ENCODE data around the gene NDRG4.

Gene NDRG4

GRCh38 chr16:58493756-58494431 is 6.0 kb upstream of the NDRG4 start:
- no peak overlapping the region for H3K18ac ChIP-seq (ENCODE audit: low read length)
- no peaks in the 10 kb centered on the region for H3K27me3 ChIP-seq (ENCODE audit: insufficient read depth, low read length, poor library complexity)
- H4K8ac ChIP-seq (ENCODE audit: low read depth, low read length) = no peak overlapping the region
- no peak for DNase-seq
- H3K56ac ChIP-seq (ENCODE audit: low read length) = no peak overlapping the region
- H3K27ac ChIP-seq (ENCODE audit: low read depth, low read length) = no peak overlapping the region
- no peak overlapping the region for H4K5ac ChIP-seq (ENCODE audit: low read length)
- H3K4ac ChIP-seq (ENCODE audit: low read depth, low read length) = no peak overlapping the region
- no peak overlapping the region for H3K4me2 ChIP-seq (ENCODE audit: low read length)
- H3K4me3 ChIP-seq (ENCODE audit: low read length) = no peak overlapping the region
- H3K23ac ChIP-seq (ENCODE audit: low read length) = no peak overlapping the region
- no peak overlapping the region for H2BK120ac ChIP-seq (ENCODE audit: low read depth, low read length)
- H3K9ac ChIP-seq (ENCODE audit: low read length) = no peak overlapping the region
- no CpG with 5 or more reads among the region's 20 CpGs for WGBS (ENCODE audit: extremely low coverage, insufficient coverage, low lambda C conversion rate)
- no peaks in the 10 kb centered on the region for H3K79me1 ChIP-seq (ENCODE audit: low read length)
- H2AK5ac ChIP-seq (ENCODE audit: low read length) = no peak overlapping the region
- H3K36me3 ChIP-seq (ENCODE audit: control insufficient read depth, insufficient read depth, low read length) = no peaks in the 10 kb centered on the region
- H3K79me2 ChIP-seq (ENCODE audit: control insufficient read depth, insufficient read depth, low read length) = no peaks in the 10 kb centered on the region
- H2BK15ac ChIP-seq (replicated peaks; ENCODE audit: low read depth) = no peak overlapping the region
- no peaks in the 10 kb centered on the region for H3K4me1 ChIP-seq (ENCODE audit: control insufficient read depth, low read depth, low read length)
- no peak overlapping the region for H2BK5ac ChIP-seq (ENCODE audit: low read length)

GRCh38 chr16:58494981-58495520 is 4.9 kb upstream of the NDRG4 start:
- Histone ChIP-seq H3K9ac (ENCODE audit: low read length) (no peak overlapping the region), H3K79me1 (ENCODE audit: low read length) (no peaks in the 10 kb centered on the region), H4K8ac (ENCODE audit: low read depth, low read length) (no peak overlapping the region), H3K4ac (ENCODE audit: low read depth, low read length) (no peak overlapping the region), H3K27me3 (ENCODE audit: insufficient read depth, low read length, poor library complexity) (no peaks in the 10 kb centered on the region), H2BK15ac (replicated peaks; ENCODE audit: low read depth) (no peak overlapping the region), H3K18ac (ENCODE audit: low read length) (no peak overlapping the region), H2AK5ac (ENCODE audit: low read length) (no peak overlapping the region), H3K4me2 (ENCODE audit: low read length) (no peak overlapping the region), H4K5ac (ENCODE audit: low read length) (no peak overlapping the region), H2BK120ac (ENCODE audit: low read depth, low read length) (no peak overlapping the region), H3K56ac (ENCODE audit: low read length) (no peak overlapping the region), H3K4me3 (ENCODE audit: low read length) (no peak overlapping the region), H3K36me3 (ENCODE audit: control insufficient read depth, insufficient read depth, low read length) (no peaks in the 10 kb centered on the region), H2BK5ac (ENCODE audit: low read length) (no peak overlapping the region), H3K27ac (ENCODE audit: low read depth, low read length) (no peak overlapping the region), H3K79me2 (ENCODE audit: control insufficient read depth, insufficient read depth, low read length) (no peaks in the 10 kb centered on the region), H3K23ac (ENCODE audit: low read length) (no peak overlapping the region), H3K4me1 (ENCODE audit: control insufficient read depth, low read depth, low read length) (no peaks in the 10 kb centered on the region)
- peak; percentile 99 for DNase-seq
- no CpG with 5 or more reads among the region's 8 CpGs for WGBS (ENCODE audit: extremely low coverage, insufficient coverage, low lambda C conversion rate)

- H4K5ac ChIP-seq (ENCODE audit: low read length) = no peak overlapping the region
- no peaks in the 10 kb centered on the region for H3K36me3 ChIP-seq (ENCODE audit: control insufficient read depth, insufficient read depth, low read length)
- DNase-seq = no peak
- no peak overlapping the region for H2BK15ac ChIP-seq (replicated peaks; ENCODE audit: low read depth)
- H2BK5ac ChIP-seq (ENCODE audit: low read length) = no peak overlapping the region
- H3K27ac ChIP-seq (ENCODE audit: low read depth, low read length) = peak overlapping the region; percentile 11
- WGBS (ENCODE audit: extremely low coverage, insufficient coverage, low lambda C conversion rate) = no CpG with 5 or more reads among the region's 24 CpGs
- no peak overlapping the region for H3K56ac ChIP-seq (ENCODE audit: low read length)
- H3K9ac ChIP-seq (ENCODE audit: low read length) = no peak overlapping the region
- no peaks in the 10 kb centered on the region for H3K4me1 ChIP-seq (ENCODE audit: control insufficient read depth, low read depth, low read length)
- H3K23ac ChIP-seq (ENCODE audit: low read length) = no peak overlapping the region
- H3K79me2 ChIP-seq (ENCODE audit: control insufficient read depth, insufficient read depth, low read length) = no peaks in the 10 kb centered on the region
- H3K4ac ChIP-seq (ENCODE audit: low read depth, low read length) = no peak overlapping the region
- H3K18ac ChIP-seq (ENCODE audit: low read length) = no peak overlapping the region
- no peaks in the 10 kb centered on the region for H3K27me3 ChIP-seq (ENCODE audit: insufficient read depth, low read length, poor library complexity)
- H3K4me2 ChIP-seq (ENCODE audit: low read length) = no peak overlapping the region
- H2AK5ac ChIP-seq (ENCODE audit: low read length) = no peak overlapping the region
- no peak overlapping the region for H2BK120ac ChIP-seq (ENCODE audit: low read depth, low read length)
- H3K79me1 ChIP-seq (ENCODE audit: low read length) = no peaks in the 10 kb centered on the region
- no peak overlapping the region for H4K8ac ChIP-seq (ENCODE audit: low read depth, low read length)
- no peak overlapping the region for H3K4me3 ChIP-seq (ENCODE audit: low read length)
Observed at GRCh38 chr16:58495521-58496331, 4.2 kb upstream of the NDRG4 start.

GRCh38 chr16:58497468-58497867 is 2.5 kb upstream of the NDRG4 start:
- H3K23ac ChIP-seq (ENCODE audit: low read length) = no peak overlapping the region

GRCh38 chr16:58497935-58498334 is 2.0 kb upstream of the NDRG4 start:
- H3K4ac ChIP-seq (ENCODE audit: low read depth, low read length) = no peak overlapping the region
- no peak overlapping the region for H2AK5ac ChIP-seq (ENCODE audit: low read length)
- no CpG with 5 or more reads among the region's 5 CpGs for WGBS (ENCODE audit: extremely low coverage, insufficient coverage, low lambda C conversion rate)
- H4K5ac ChIP-seq (ENCODE audit: low read length) = no peak overlapping the region
- H2BK120ac ChIP-seq (ENCODE audit: low read depth, low read length) = no peak overlapping the region
- H3K4me1 ChIP-seq (ENCODE audit: control insufficient read depth, low read depth, low read length) = no peaks in the 10 kb centered on the region
- H3K4me3 ChIP-seq (ENCODE audit: low read length) = no peak overlapping the region
- no peak overlapping the region for H3K4me2 ChIP-seq (ENCODE audit: low read length)
- H3K36me3 ChIP-seq (ENCODE audit: control insufficient read depth, insufficient read depth, low read length) = no peaks in the 10 kb centered on the region
- no peak overlapping the region for H2BK5ac ChIP-seq (ENCODE audit: low read length)
- no peak overlapping the region for H4K8ac ChIP-seq (ENCODE audit: low read depth, low read length)
- H3K23ac ChIP-seq (ENCODE audit: low read length) = no peak overlapping the region
- H3K27ac ChIP-seq (ENCODE audit: low read depth, low read length) = no peak overlapping the region
- H2BK15ac ChIP-seq (replicated peaks; ENCODE audit: low read depth) = no peak overlapping the region
- H3K56ac ChIP-seq (ENCODE audit: low read length) = no peak overlapping the region
- H3K79me1 ChIP-seq (ENCODE audit: low read length) = no peaks in the 10 kb centered on the region
- H3K9ac ChIP-seq (ENCODE audit: low read length) = no peak overlapping the region
- no peak overlapping the region for H3K18ac ChIP-seq (ENCODE audit: low read length)
- H3K79me2 ChIP-seq (ENCODE audit: control insufficient read depth, insufficient read depth, low read length) = no peaks in the 10 kb centered on the region
- no peak for DNase-seq
- H3K27me3 ChIP-seq (ENCODE audit: insufficient read depth, low read length, poor library complexity) = no peaks in the 10 kb centered on the region

More at GRCh38 chr16:58497468-58497867, 2.5 kb upstream of the NDRG4 start:
- H4K8ac ChIP-seq (ENCODE audit: low read depth, low read length) = no peak overlapping the region
- WGBS (ENCODE audit: extremely low coverage, insufficient coverage, low lambda C conversion rate) = no CpG with 5 or more reads among the region's 2 CpGs
- H3K36me3 ChIP-seq (ENCODE audit: control insufficient read depth, insufficient read depth, low read length) = no peaks in the 10 kb centered on the region
- H2BK5ac ChIP-seq (ENCODE audit: low read length) = no peak overlapping the region
- H3K27me3 ChIP-seq (ENCODE audit: insufficient read depth, low read length, poor library complexity) = no peaks in the 10 kb centered on the region
- H4K5ac ChIP-seq (ENCODE audit: low read length) = no peak overlapping the region
- no peak overlapping the region for H3K4ac ChIP-seq (ENCODE audit: low read depth, low read length)
- no peaks in the 10 kb centered on the region for H3K79me2 ChIP-seq (ENCODE audit: control insufficient read depth, insufficient read depth, low read length)
- H3K4me1 ChIP-seq (ENCODE audit: control insufficient read depth, low read depth, low read length) = no peaks in the 10 kb centered on the region
- H2BK15ac ChIP-seq (replicated peaks; ENCODE audit: low read depth) = no peak overlapping the region
- H2BK120ac ChIP-seq (ENCODE audit: low read depth, low read length) = no peak overlapping the region
- no peak overlapping the region for H2AK5ac ChIP-seq (ENCODE audit: low read length)
- H3K9ac ChIP-seq (ENCODE audit: low read length) = no peak overlapping the region
- H3K56ac ChIP-seq (ENCODE audit: low read length) = no peak overlapping the region
- no peak overlapping the region for H3K4me2 ChIP-seq (ENCODE audit: low read length)
- H3K18ac ChIP-seq (ENCODE audit: low read length) = no peak overlapping the region
- no peak overlapping the region for H3K27ac ChIP-seq (ENCODE audit: low read depth, low read length)
- no peak for DNase-seq
- no peaks in the 10 kb centered on the region for H3K79me1 ChIP-seq (ENCODE audit: low read length)
- H3K4me3 ChIP-seq (ENCODE audit: low read length) = no peak overlapping the region

Measured in mesendoderm (in vitro differentiated cells).